GM23338 (cell line): ENCODE results near the gene EBLN1.

Experiments
- CREB1 ChIP-seq: fragments of 250-450 bp; sonication (Bioruptor Pico); IDR thresholded peaks from 2 replicates; pipeline ENCODE4 v1.5.0; 2020; ENCODE audit warnings: low read depth, mild to moderate bottlenecking, moderate library complexity
- CTCF ChIP-seq, 2 experiments: fragments of 200-600 bp in 1 of 2; sonication (generic) in 1 of 2; conservative IDR thresholded peaks; 2 replicates each; pipeline versions ENCODE4 v1.5.1 to v1.6.1; 2016 to 2017; ENCODE audit warnings: antibody characterized with exemption in 2 of 2, low read depth in 2 of 2, mild to moderate bottlenecking in 2 of 2, moderate library complexity in 1 of 2
- EZH2 ChIP-seq: fragments of 200-600 bp; sonication (generic); IDR thresholded peaks from one replicate; pipeline ENCODE4 v1.8.0; 2017; ENCODE audit warnings: antibody characterized with exemption, mild to moderate bottlenecking, low read depth; ENCODE audit not compliant: unreplicated experiment
- EZH2phosphoT487 ChIP-seq: fragments of 200-600 bp; sonication (generic); IDR thresholded peaks from one replicate; pipeline ENCODE4 v1.8.1; 2018; ENCODE audit warnings: antibody characterized with exemption; ENCODE audit not compliant: unreplicated experiment
- JUNB ChIP-seq: IDR thresholded peaks from one replicate; pipeline ENCODE4 v1.6.1; 2016; ENCODE audit warnings: antibody characterized with exemption; ENCODE audit not compliant: unreplicated experiment
- NANOG ChIP-seq: IDR thresholded peaks from 2 replicates; pipeline ENCODE4 v1.6.1; 2016; ENCODE audit warnings: antibody characterized with exemption, borderline replicate concordance
- POLR2AphosphoS5 ChIP-seq: IDR thresholded peaks from 2 replicates; pipeline ENCODE4 v1.6.1; 2016; ENCODE audit warnings: antibody characterized with exemption, low read depth
- REST ChIP-seq: IDR thresholded peaks from one replicate; pipeline ENCODE4 v1.6.1; 2018; ENCODE audit warnings: antibody characterized with exemption; ENCODE audit not compliant: unreplicated experiment
- ZNF114 ChIP-seq: fragments of 250-450 bp; sonication (Bioruptor Pico); IDR thresholded peaks from 2 replicates; pipeline ENCODE4 v1.5.0; 2020; ENCODE audit warnings: mild to moderate bottlenecking, moderate library complexity

DNA sequence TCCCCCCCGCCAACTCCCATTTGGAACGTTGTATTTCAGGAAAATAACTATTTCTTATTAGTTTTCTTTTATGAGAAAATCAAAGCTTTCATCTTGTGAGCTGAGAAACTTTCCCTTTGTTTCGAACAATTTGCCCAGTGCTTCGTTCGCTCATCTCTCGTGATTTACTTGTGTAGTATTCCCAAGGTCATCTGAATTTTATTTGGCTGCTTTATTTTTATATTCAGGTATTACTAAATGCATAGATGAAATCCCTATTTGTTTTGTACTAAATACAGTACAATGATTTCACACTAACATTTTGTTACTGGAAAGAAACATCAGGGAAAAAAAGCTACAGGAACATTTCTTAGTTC is 12.0 kb upstream of the EBLN1 start:
- no peak for TF ChIP-seq CTCF (conservative IDR thresholded peaks at IDR 0.05; ENCODE audit: low read depth in 2 of 2)
- TF ChIP-seq EZH2phosphoT487: no peak
- no peak for TF ChIP-seq POLR2AphosphoS5
- TF ChIP-seq REST: no peak
- no peak for TF ChIP-seq EZH2
- TF ChIP-seq JUNB: no peak
- TF ChIP-seq ZNF114: no peak
- TF ChIP-seq CREB1 (CRISPR knock-in tag): no peak
- no peak for TF ChIP-seq NANOG
